OCI-LY1 (cell line): ENCODE measurements around the gene GNPTAB.

Experiments
- H2AFZ ChIP-seq: fragments of 200-600 bp; sonication (generic), shearing (Covaris generic); 2 replicates; pipeline ENCODE4 v1.6.0; 2014; ENCODE audit warnings: antibody characterized with exemption, mild to moderate bottlenecking, low read length
- H3F3A ChIP-seq: fragments of 200-600 bp; sonication (generic), shearing (Covaris generic); 2 replicates; pipeline ENCODE4 v1.6.0; 2014; ENCODE audit warnings: mild to moderate bottlenecking, antibody characterized with exemption, low read length, moderate library complexity; ENCODE audit not compliant: insufficient read depth
- H3K27ac ChIP-seq: fragments of 200-600 bp; sonication (generic); 2 replicates; pipeline ENCODE4 v1.5.1; 2014; ENCODE audit warnings: low read length, mixed run types, mild to moderate bottlenecking, low read depth; ENCODE audit not compliant: poor library complexity, severe bottlenecking
- H3K27me3 ChIP-seq: fragments of 200-600 bp; sonication (generic); 2 replicates; pipeline ENCODE4 v1.6.0; 2014; ENCODE audit warnings: antibody characterized with exemption, mild to moderate bottlenecking, low read length, moderate library complexity; ENCODE audit not compliant: insufficient read depth
- H3K36me3 ChIP-seq: fragments of 200-600 bp; sonication (generic); 2 replicates; pipeline ENCODE4 v1.6.1; 2014; ENCODE audit warnings: mild to moderate bottlenecking, antibody characterized with exemption, low read length, moderate library complexity, mixed read lengths; ENCODE audit not compliant: insufficient read depth
- H3K4me1 ChIP-seq: fragments of 200-600 bp; sonication (generic); 2 replicates; pipeline ENCODE4 v1.5.1; 2014; ENCODE audit warnings: mild to moderate bottlenecking, low read length, moderate library complexity; ENCODE audit not compliant: insufficient read depth, severe bottlenecking
- H3K4me2 ChIP-seq: fragments of 200-600 bp; sonication (generic), shearing (Covaris generic); 2 replicates; pipeline ENCODE4 v1.6.1; 2014; ENCODE audit warnings: low read length
- H3K4me3 ChIP-seq: fragments of 200-600 bp; sonication (generic); 2 replicates; pipeline ENCODE4 v1.5.1; 2014; ENCODE audit warnings: low read length, low read depth, mild to moderate bottlenecking, mixed read lengths; ENCODE audit not compliant: poor library complexity, severe bottlenecking
- H3K79me2 ChIP-seq: fragments of 200-600 bp; shearing (Covaris generic); 2 replicates; pipeline ENCODE4 v1.6.1; 2016; ENCODE audit warnings: mixed run types, low read length, mixed read lengths; ENCODE audit not compliant: insufficient read depth
- H3K9ac ChIP-seq: fragments of 200-600 bp; sonication (generic), shearing (Covaris generic); 2 replicates; pipeline ENCODE4 v1.6.1; 2014; ENCODE audit warnings: mild to moderate bottlenecking, low read length, mixed read lengths
- H3K9me2 ChIP-seq: fragments of 200-600 bp; sonication (generic), shearing (Covaris generic); 2 replicates; pipeline ENCODE4 v1.6.1; 2014; ENCODE audit warnings: low read depth, mild to moderate bottlenecking, low read length, mixed read lengths
- H3K9me3 ChIP-seq: fragments of 200-600 bp; shearing (Covaris generic); 2 replicates; pipeline ENCODE4 v1.6.1; 2014; ENCODE audit warnings: low read length, mixed read lengths
- H4K20me1 ChIP-seq: fragments of 200-600 bp; sonication (generic), shearing (Covaris generic); 2 replicates; pipeline ENCODE4 v1.6.0; 2016; ENCODE audit warnings: mild to moderate bottlenecking, low read length; ENCODE audit not compliant: insufficient read depth
- EZH2 ChIP-seq: fragments of 200-600 bp; sonication (generic), shearing (Covaris generic); IDR thresholded peaks from 2 replicates; pipeline ENCODE4 v1.8.0; 2017; ENCODE audit warnings: borderline replicate concordance, mixed run types, mild to moderate bottlenecking, antibody characterized with exemption, low read length, moderate library complexity, mixed read lengths
- TF ChIP-seq, protein P1 (sequence below): fragments of 200-600 bp; sonication (generic), shearing (Covaris generic); IDR thresholded peaks from 2 replicates; pipeline ENCODE4 v1.5.1; 2017; ENCODE audit warnings: mild to moderate bottlenecking, antibody characterized with exemption, low read length, moderate library complexity, mixed read lengths

GNPTAB gene

DNA sequence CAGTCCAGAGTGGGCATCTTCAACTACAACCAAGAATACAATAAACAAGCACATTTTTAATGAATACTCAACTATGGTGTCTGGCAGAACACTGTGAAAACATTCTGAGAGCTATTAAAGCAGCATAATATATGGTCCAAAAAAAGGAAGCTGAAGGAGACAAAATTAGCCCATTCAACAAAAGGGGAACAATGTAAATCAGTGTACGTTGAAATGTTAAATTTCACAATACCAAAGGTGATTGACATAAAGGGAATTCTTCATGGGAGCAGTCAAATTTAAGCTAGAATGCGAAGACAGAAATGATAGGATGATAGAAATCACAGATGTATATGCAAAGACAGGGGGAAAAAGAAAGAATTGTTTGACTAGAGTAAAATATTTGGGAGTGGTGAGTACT is 50.2 kb downstream of the GNPTAB start:
- no peak overlapping the region for H2AFZ ChIP-seq
- H3K27me3 ChIP-seq, result no peaks in the 10 kb centered on the region
- peaks cover 16% of the 10 kb centered on the region for H3K4me1 ChIP-seq
- H3K79me2 ChIP-seq, result no peaks in the 10 kb centered on the region
- H3K27ac ChIP-seq, result no peak overlapping the region
- H3K4me3 ChIP-seq, result no peak overlapping the region
- H3K9me2 ChIP-seq, result no peaks in the 10 kb centered on the region
- H3K9me3 ChIP-seq, result no peaks in the 10 kb centered on the region
- TF ChIP-seq, protein P1, sequence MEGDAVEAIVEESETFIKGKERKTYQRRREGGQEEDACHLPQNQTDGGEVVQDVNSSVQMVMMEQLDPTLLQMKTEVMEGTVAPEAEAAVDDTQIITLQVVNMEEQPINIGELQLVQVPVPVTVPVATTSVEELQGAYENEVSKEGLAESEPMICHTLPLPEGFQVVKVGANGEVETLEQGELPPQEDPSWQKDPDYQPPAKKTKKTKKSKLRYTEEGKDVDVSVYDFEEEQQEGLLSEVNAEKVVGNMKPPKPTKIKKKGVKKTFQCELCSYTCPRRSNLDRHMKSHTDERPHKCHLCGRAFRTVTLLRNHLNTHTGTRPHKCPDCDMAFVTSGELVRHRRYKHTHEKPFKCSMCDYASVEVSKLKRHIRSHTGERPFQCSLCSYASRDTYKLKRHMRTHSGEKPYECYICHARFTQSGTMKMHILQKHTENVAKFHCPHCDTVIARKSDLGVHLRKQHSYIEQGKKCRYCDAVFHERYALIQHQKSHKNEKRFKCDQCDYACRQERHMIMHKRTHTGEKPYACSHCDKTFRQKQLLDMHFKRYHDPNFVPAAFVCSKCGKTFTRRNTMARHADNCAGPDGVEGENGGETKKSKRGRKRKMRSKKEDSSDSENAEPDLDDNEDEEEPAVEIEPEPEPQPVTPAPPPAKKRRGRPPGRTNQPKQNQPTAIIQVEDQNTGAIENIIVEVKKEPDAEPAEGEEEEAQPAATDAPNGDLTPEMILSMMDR, result no peak
- no peak for TF ChIP-seq EZH2
- peaks cover 30% of the 10 kb centered on the region; the same call in 1 of the 2 replicates for H3K36me3 ChIP-seq
- H3K9ac ChIP-seq, result no peak overlapping the region
- H3K4me2 ChIP-seq, result no peak overlapping the region
- H3F3A ChIP-seq, result no peaks in the 10 kb centered on the region
- H4K20me1 ChIP-seq, result no peaks in the 10 kb centered on the region

DNA sequence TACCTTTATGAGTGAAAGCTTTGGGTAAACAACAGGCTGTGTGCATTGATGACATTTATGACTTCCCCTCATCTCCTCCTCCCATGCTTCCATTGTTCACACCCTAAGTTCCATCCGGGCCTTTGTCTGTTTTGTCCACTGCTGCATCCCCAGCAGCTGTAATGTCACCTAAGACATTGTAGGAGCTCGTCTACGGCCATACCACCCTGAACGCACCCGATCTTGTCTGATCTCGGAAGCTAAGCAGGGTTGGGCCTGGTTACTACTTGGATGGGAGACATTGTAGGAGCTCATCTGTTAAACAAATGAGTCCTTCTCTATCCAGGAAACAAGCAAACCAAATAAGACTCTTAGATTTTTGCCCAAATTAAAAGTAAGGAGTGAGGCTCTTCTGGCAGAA is 51.1 kb downstream of the GNPTAB start:
- no peak overlapping the region for H3K9ac ChIP-seq
- no peak overlapping the region for H3K27ac ChIP-seq
- no peaks in the 10 kb centered on the region for H3K9me3 ChIP-seq
- H3K79me2 ChIP-seq, result no peaks in the 10 kb centered on the region
- H3K36me3 ChIP-seq, result peaks cover 25% of the 10 kb centered on the region; the same call in 1 of the 2 replicates
- H3K4me2 ChIP-seq, result no peak overlapping the region
- no peak overlapping the region for H3K4me3 ChIP-seq
- H2AFZ ChIP-seq, result no peak overlapping the region
- TF ChIP-seq, protein P1, result no peak
- TF ChIP-seq EZH2, result no peak
- no peaks in the 10 kb centered on the region for H4K20me1 ChIP-seq
- H3K4me1 ChIP-seq, result peaks cover 16% of the 10 kb centered on the region
- no peaks in the 10 kb centered on the region for H3F3A ChIP-seq
- H3K9me2 ChIP-seq, result no peaks in the 10 kb centered on the region
- no peaks in the 10 kb centered on the region for H3K27me3 ChIP-seq

DNA sequence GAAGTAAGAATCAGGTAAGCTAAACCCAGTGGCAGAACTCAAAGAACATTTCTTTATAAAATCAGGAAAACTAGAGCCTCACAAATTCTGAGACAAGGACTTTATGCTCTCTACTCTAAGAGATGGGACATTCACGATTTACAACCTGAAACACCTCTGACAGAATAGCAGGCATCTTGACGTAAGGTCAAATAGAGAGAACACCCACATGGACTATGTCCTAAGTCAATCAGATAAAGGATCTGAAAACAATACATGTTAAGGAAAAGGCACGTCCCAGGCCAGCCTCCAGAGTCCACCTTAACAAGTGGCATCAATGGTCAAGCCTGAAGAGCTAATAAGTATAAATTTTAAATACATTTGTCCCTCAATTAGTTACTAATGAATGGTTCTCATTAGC is 51.6 kb downstream of the GNPTAB start:
- Histone ChIP-seq H3K27me3 (no peaks in the 10 kb centered on the region), H3F3A (no peaks in the 10 kb centered on the region), H3K79me2 (no peaks in the 10 kb centered on the region), H3K4me1 (peaks cover 16% of the 10 kb centered on the region), H2AFZ (no peak overlapping the region), H3K27ac (no peak overlapping the region), H3K9ac (no peak overlapping the region), H3K9me2 (no peaks in the 10 kb centered on the region), H4K20me1 (no peaks in the 10 kb centered on the region), H3K36me3 (peaks cover 25% of the 10 kb centered on the region; the same call in 1 of the 2 replicates), H3K4me3 (no peak overlapping the region), H3K4me2 (no peak overlapping the region), H3K9me3 (no peaks in the 10 kb centered on the region)
- TF ChIP-seq EZH2, result no peak
- TF ChIP-seq, protein P1, result no peak
